Neutrophil (primary cell): Measurements from ENCODE around the gene HIVEP3.

Experiments used
- H3K27ac ChIP-seq: fragments of 200-600 bp; sonication (generic); 2 replicates; pipeline ENCODE4 v1.5.1; 2016; ENCODE audit warnings: mild to moderate bottlenecking, moderate library complexity
- H3K27me3 ChIP-seq: fragments of 200-600 bp; sonication (generic); 2 replicates; pipeline ENCODE4 v1.6.0; 2016; ENCODE audit warnings: mild to moderate bottlenecking
- H3K36me3 ChIP-seq: fragments of 200-600 bp; sonication (generic); 2 replicates; pipeline ENCODE4 v1.5.1; 2017
- H3K4me1 ChIP-seq, 2 experiments: fragments of 200-600 bp in 1 of 2; sonication (generic) in 1 of 2; 1 replicate in 1 of 2; 2 replicates in 1 of 2; pipeline versions ENCODE4 v1.5.1 to v1.6.1; 2013 to 2016; ENCODE audit warnings: low read depth in 1 of 2, low read length in 1 of 2, mild to moderate bottlenecking in 1 of 2, moderate library complexity in 1 of 2; ENCODE audit not compliant: control insufficient read depth in 1 of 2, insufficient read depth in 1 of 2
- H3K4me3 ChIP-seq, 2 experiments: fragments of 200-600 bp in 1 of 2; sonication (generic) in 1 of 2; 1 replicate in 1 of 2; 2 replicates in 1 of 2; pipeline ENCODE4 v1.5.1; 2013 to 2016; ENCODE audit warnings: low read depth in 1 of 2, low read length in 1 of 2, mild to moderate bottlenecking in 1 of 2, moderate library complexity in 1 of 2
- H3K9me3 ChIP-seq: fragments of 200-600 bp; sonication (generic); 2 replicates; pipeline ENCODE4 v1.5.1; 2016
- TF ChIP-seq, protein P1 (sequence below): fragments of 200-600 bp; sonication (generic); IDR thresholded peaks from 2 replicates; pipeline ENCODE4 v1.5.1; 2016; ENCODE audit warnings: antibody characterized with exemption

Gene HIVEP3

DNA sequence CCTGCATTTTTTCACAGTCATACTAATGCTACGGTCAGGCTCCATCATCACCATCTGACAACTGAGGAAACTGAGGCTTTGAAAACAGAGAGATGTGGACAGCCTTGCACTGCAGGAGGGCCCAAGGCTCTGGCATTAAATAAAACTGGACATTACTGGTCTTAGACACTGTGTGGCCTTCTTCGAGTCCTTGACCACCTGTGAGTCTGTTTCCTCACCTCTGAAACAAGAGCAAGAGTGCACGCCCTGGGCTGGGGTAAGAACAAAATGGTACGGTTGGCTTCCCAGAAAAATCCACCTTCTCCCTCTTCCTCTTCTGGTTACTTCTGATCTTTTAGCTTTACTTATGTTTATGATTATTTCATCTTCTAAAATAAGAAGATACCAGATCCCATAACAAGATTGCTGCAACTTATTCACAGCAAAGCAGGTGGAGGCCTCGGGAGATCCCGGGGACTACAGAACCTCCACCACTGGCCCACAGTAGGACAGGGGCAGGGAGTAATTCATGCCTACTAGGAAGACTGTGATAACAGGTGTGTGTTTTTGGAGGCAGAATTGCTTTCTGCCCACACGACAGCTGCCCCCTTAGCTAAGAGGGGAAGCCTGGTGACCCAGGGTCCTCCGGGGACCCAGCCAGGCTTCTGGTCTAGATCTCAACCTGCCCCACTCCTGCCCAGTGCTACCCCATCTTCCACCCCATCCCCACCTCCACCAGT is 277.8 kb downstream of the HIVEP3 start:
- TF ChIP-seq, protein P1, sequence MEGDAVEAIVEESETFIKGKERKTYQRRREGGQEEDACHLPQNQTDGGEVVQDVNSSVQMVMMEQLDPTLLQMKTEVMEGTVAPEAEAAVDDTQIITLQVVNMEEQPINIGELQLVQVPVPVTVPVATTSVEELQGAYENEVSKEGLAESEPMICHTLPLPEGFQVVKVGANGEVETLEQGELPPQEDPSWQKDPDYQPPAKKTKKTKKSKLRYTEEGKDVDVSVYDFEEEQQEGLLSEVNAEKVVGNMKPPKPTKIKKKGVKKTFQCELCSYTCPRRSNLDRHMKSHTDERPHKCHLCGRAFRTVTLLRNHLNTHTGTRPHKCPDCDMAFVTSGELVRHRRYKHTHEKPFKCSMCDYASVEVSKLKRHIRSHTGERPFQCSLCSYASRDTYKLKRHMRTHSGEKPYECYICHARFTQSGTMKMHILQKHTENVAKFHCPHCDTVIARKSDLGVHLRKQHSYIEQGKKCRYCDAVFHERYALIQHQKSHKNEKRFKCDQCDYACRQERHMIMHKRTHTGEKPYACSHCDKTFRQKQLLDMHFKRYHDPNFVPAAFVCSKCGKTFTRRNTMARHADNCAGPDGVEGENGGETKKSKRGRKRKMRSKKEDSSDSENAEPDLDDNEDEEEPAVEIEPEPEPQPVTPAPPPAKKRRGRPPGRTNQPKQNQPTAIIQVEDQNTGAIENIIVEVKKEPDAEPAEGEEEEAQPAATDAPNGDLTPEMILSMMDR, result no peak

GRCh38 chr1:41640141-41640751 is 278.5 kb downstream of the HIVEP3 start:
- Histone ChIP-seq H3K9me3 (no peaks in the 10 kb centered on the region), H3K4me1 (no peaks in the 10 kb centered on the region), H3K27me3 (no peaks in the 10 kb centered on the region), H3K27ac (no peak overlapping the region), H3K36me3 (no peaks in the 10 kb centered on the region), H3K4me3 (no peak overlapping the region)
- TF ChIP-seq, protein P1, result no peak

More for the DNA sequence above, 277.8 kb downstream of the HIVEP3 start:
- no peak overlapping the region for H3K27ac ChIP-seq
- no peaks in the 10 kb centered on the region for H3K9me3 ChIP-seq
- H3K36me3 ChIP-seq, result no peaks in the 10 kb centered on the region
- H3K4me3 ChIP-seq, result no peak overlapping the region
- no peaks in the 10 kb centered on the region for H3K4me1 ChIP-seq
- no peaks in the 10 kb centered on the region for H3K27me3 ChIP-seq

DNA sequence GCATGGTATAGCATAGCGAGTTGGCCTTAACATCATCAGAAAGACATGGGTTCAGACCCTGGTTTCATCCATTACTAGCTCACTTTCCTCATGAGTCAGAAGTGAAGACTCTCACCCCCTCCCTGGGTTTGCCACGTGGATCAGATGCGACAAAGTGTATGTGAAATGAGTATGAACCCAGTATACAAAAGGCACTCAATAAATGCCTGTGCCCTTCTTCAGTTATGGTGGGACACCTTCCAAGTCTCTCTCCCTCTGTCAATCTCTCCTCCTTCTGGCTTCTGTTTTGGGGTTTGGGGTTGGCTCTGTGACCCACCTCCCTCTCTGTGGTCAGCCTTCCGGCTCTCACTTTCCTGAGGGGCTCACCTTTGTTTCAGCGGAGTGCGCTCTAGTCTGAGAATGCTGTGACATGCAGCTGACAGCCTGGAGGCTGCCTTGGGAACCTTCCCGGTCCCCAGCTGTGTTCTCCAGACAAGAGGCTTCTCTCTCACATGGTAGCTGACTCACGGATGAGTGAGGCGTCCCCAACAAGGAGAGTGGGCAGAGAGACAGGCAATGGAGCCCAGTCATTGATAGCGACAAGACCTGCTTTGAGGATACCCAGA is 279.3 kb downstream of the HIVEP3 start:
- Histone ChIP-seq H3K4me1 (no peaks in the 10 kb centered on the region), H3K27me3 (no peaks in the 10 kb centered on the region), H3K4me3 (no peak overlapping the region), H3K36me3 (no peaks in the 10 kb centered on the region), H3K9me3 (no peaks in the 10 kb centered on the region), H3K27ac (no peak overlapping the region)
- TF ChIP-seq, protein P1, result no peak

- Histone ChIP-seq H3K36me3 (no peaks in the 10 kb centered on the region), H3K4me3 (no peak overlapping the region), H3K27ac (no peak overlapping the region), H3K27me3 (no peaks in the 10 kb centered on the region), H3K4me1 (no peaks in the 10 kb centered on the region), H3K9me3 (no peaks in the 10 kb centered on the region)
- TF ChIP-seq, protein P1, result no peak
Measured at GRCh38 chr1:41638086-41639024, 280.4 kb downstream of the HIVEP3 start.

DNA sequence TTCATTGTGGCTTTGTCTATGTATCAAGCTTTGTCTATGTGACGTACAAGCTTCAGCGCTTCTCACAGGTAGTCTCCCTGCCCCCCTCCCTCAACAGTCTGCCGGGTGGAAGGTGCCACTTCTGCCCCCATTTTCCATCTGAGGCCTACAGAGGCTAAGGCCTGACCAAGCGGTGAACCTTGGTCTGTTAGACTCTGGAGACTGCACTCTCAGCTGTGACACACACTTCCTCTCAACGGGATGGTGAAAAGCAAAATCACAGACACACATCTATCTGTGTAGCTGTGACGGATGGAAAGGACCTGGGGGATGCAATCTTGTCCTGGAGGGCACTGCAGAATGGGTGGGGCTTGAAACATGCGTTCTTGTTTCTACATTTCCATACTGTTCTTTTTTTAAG is 281.4 kb downstream of the HIVEP3 start:
- H3K27me3 ChIP-seq, result no peaks in the 10 kb centered on the region
- TF ChIP-seq, protein P1, result no peak
- H3K36me3 ChIP-seq, result no peaks in the 10 kb centered on the region
- no peak overlapping the region for H3K4me3 ChIP-seq
- no peaks in the 10 kb centered on the region for H3K4me1 ChIP-seq
- no peaks in the 10 kb centered on the region for H3K9me3 ChIP-seq
- H3K27ac ChIP-seq, result no peak overlapping the region
